Stimulated activated CD8-positive, alpha-beta memory T cell treated with anti-CD3 and anti-CD28 coated beads, Interleukin-7, amount 100 ng/mL, for 24 hours (primary cell): ENCODE data around the gene PAMR1.
"Not testable (repeated sequence)": the region's sequence is repeated elsewhere in the genome, so short reads cannot be mapped to it uniquely, and the experiment has no call there.

ENCODE experiments used
- DNase-seq: peaks from one replicate; pipeline ENCODE4 v3.0.0-alpha.2; 2020; ENCODE audit warnings: low read depth

The PAMR1 gene, protein sequence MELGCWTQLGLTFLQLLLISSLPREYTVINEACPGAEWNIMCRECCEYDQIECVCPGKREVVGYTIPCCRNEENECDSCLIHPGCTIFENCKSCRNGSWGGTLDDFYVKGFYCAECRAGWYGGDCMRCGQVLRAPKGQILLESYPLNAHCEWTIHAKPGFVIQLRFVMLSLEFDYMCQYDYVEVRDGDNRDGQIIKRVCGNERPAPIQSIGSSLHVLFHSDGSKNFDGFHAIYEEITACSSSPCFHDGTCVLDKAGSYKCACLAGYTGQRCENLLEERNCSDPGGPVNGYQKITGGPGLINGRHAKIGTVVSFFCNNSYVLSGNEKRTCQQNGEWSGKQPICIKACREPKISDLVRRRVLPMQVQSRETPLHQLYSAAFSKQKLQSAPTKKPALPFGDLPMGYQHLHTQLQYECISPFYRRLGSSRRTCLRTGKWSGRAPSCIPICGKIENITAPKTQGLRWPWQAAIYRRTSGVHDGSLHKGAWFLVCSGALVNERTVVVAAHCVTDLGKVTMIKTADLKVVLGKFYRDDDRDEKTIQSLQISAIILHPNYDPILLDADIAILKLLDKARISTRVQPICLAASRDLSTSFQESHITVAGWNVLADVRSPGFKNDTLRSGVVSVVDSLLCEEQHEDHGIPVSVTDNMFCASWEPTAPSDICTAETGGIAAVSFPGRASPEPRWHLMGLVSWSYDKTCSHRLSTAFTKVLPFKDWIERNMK

DNA sequence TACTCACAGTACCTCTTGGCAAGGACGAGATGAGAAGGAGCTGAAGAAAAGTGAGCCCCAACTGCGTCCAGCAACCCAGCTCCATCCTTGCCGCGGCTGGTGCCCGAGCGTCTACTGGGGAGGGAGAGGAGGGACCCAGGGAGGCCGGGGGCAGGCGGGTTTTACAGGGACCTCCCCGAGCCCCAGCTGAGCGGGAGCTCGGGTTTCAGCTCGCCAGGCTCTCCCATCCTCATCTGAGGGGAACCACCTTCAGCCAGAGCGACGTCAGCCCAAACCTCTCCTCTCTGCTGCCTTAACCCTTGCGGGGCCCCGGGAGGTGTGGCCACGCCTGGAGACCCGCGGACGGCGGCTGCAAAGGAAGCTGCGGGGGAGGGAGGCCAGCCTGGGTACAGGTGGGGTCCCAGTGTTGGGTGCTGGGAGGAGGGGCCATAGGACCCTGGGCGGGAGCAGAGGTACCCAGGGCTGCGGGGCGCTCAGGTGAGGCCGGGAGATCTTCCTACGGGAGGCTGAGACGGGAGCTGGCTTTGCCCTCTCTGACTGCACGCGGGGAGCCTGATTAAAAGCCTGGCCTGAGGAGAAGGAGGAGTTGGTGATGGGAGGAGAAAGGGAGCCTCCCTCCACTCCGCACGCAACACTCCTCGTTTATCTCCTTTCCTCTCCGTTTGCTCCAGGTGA, at the start of gene PAMR1:
TSS of gene PAMR1 (minus strand) at position 116 of the 675 bp plus-strand sequence. CDS start at position 85, 31 bp downstream.
- no peak for DNase-seq

DNA sequence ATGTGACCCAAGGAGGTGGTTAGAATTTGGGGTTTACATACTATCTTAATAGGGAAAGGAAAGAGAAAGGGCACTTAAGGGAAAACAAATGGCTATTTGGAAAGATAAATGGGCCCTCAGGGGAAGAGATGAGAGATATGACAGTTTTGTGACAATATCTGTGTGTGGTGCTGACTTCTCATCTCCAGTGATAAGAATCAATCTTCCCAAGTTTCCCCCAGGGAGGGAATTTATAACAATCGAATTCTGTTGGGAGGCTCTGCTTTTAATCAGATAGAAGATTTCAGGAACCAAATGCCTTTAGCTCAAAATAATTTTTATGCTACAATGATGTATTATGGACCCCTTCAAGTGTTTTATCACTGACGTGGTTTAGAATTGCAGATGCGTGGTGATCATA, 46.3 kb upstream of the PAMR1 start:
- no peak for DNase-seq

GRCh38 chr11:35567737-35568465, 42.5 kb upstream of the PAMR1 start:
- DNase-seq, result no peak

GRCh38 chr11:35566885-35567284, 41.5 kb upstream of the PAMR1 start:
- no peak for DNase-seq

DNA sequence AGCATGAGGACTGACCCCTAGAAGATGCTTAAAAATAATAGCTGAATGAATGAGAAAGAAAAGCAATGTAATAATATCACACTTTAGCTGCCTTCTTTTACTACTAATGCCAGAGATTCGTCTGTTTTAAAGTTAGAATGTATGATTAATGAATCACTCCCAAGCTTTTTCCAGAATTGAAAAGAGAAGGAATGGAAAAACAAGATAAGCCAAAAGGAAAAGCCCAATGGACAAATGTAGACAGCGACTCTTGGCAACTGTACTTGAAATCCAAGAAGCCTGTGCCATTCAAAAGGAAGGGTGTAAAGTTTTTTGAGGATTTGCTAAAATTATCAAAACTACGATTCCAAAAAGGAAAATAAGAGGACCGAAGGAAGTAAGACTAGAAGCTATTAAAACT, 40.8 kb upstream of the PAMR1 start:
- DNase-seq, result no peak

GRCh38 chr11:35564245-35564595, 38.8 kb upstream of the PAMR1 start:
- no peak for DNase-seq

DNA sequence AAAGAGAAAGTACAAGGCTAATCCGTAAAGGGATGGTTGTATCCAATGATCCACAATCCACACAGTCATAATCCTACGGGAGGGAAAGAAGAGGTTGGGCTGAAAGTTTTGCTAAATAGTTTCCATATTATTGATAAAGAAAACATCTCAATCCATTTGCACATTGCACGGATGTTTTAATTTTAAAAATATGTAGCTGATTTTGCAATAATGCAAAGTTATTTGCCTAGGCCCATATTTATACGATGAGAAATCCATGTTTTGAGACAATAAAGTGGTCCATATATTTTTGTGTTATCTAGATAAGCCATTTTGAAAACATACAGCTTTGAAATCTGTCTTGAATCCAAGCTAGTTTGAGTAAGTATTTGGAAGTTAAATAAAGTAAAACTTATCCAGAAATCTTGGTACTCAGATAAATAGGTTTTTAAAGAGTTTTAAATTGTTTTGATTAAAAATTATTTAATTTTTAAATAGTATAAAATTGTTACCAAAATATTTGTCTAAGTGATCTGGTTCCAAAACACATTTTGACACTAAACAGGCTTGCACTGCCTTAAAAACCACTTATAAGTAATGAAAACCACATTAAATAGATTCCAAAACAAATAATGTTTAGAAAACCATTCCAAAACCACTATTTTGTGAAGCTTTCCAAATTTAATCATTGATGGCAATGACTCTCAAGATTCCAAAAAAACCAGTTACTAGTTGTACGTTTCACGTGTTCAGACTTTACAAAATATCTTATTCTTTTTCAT, 38.2 kb upstream of the PAMR1 start:
- DNase-seq, result no peak

GRCh38 chr11:35559949-35560348, 34.5 kb upstream of the PAMR1 start:
- DNase-seq, result no peak

DNA sequence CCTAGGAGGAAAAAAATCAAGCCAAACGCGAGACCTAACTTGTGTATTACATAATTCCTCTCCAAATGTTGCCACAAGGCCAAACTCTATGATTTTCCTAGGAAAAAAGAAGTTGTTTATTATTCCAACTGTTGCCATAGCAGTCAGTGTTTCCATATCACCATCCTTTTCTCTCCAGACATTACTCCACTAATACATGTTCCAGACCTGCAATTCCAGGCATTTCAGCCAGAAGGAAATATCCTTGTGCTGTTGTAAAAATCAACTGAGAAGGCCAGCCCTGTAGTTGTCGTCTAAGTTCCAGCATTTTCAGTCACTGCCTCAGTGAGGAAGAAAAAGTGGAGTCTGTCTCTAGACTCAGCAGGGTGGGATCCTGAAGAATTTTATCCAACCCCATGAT, 33.1 kb upstream of the PAMR1 start:
- no peak for DNase-seq

GRCh38 chr11:35555488-35555887, 30.1 kb upstream of the PAMR1 start:
- DNase-seq, result no peak

- no peak for DNase-seq
Measured at GRCh38 chr11:35554491-35555437, 29.3 kb upstream of the PAMR1 start.

- no peak for DNase-seq
Measured at GRCh38 chr11:35553831-35554230, 28.4 kb upstream of the PAMR1 start.

- no peak for DNase-seq
Measured at GRCh38 chr11:35553021-35553420, 27.6 kb upstream of the PAMR1 start.

DNA sequence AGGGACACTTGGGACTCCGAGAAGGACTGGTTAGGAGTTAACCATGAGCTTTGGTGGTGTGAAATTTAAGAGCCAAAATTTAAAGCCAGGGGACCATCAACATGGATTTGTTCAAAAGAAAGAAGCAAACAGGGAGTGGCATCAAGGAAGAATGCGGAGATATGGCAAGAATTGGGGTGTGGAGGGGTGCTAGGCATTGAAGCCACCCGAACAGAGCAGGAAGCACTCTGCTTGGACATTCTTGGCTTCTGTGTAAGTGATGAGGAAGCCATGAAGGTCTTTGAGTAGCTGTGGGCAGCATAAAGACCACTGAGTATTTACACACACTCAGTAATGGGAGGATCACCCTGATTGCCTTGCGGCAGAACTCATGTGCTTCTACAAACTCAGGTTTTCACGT, 27.2 kb upstream of the PAMR1 start:
- no peak for DNase-seq

DNA sequence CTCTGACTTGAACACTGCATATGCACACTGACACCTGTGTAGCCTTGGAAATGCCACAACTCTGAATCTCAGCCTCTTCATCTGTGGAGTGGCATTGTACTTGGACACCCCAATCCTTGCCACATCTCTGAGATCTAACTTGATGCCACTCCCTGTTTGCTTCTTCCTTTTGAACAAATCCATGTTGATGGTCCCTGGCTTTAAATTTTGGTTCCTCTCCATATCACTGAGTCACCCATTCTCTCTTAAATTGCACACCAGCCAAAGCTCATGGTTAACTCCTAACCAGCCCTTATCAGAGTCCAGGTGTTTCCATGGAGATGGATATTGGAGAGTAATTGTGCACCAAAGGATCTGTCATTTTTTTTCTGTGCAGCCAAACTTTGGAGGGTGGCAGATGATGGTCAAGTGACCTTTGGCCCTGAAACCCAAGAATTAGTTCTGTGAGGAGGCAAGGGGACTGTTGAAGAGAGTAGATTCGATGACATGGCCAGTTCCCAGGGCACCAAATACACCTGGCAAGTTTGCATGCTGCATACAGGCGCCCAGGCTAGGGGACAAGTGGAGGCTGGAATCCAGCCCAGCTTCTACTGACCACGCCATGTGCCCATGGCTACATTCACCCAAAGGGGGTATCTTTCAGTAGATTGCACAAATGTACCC, 25.1 kb upstream of the PAMR1 start:
- no peak for DNase-seq

GRCh38 chr11:35549787-35550186, 24.4 kb upstream of the PAMR1 start:
- DNase-seq, result no peak

DNA sequence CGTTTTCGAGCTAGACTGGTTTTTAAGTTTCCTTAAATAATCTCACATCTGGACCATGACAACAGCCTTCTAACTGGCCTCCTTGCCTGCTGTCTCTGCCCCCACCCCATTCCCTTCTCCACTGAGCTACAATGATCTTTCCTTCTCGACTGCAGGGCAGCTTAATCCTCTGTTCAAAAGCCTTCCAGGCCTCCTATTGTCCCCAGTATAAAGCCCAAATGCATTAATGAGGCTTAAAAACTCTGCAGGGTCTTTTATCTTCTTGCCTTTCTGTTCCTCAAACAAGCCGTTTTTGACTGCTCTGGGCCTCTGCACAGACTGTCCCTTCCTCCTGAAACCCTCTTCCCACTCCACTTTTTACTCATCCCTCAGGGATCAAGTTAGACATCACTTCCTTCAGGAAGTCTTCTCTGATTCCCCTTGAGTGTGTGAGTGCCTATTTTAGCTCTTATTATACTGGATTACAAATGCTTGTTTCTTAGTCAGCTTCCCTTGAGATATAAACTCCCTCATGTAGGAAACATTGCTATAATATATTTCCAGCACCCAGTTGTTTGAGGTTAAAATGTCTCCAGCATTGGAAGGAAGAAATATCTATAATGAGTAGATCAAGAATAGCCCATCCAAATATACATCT, 23.6 kb upstream of the PAMR1 start:
- no peak for DNase-seq

DNA sequence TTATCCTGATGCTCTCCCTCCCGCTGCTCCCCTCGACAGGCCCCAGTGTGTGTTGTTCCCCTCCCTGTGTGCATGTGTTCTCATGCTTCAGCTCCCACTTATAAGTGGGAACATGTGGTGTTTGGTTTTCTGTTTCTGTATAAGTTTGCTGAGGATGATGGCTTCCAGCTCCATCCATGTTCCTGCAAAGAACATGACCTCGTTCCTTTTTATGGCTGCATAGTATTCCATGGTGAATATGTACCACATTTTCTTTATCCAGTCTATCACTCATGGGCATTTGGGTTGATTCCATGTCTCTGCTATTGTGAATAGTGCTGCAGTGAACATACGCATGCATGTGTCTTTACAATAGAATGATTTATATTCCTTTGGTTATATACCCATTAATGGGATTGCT, 22.6 kb upstream of the PAMR1 start:
- DNase-seq, result not testable (repeated sequence)

DNA sequence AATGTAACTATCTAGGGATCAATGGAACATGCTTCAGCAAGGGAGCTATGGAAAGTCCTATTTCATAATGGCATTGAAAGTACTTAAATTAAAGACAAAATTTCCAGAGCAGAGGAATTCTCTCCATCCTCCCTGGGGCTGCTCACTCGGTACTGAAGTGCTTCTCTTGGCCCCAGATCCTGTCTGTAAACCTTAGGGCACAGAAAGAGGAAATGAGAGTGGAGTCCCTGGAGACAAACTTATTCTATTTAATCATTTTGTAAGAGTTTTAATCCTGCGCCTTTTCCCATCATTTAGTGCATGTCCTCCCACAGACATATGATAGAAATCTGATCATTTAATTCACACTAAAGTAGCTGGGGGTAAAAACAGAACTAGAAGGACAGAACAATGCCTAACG, 20.9 kb upstream of the PAMR1 start:
- no peak for DNase-seq
